GM18517 (cell line): Measurements from ENCODE around the gene EDARADD.

ENCODE experiments used
- ATAC-seq: cut with Tn5 transposase; IDR thresholded peaks from one replicate; pipeline ENCODE4 v1.9.1; 2021; ENCODE audit warnings: mild to moderate bottlenecking, moderate library complexity; ENCODE audit not compliant: unreplicated experiment

Gene EDARADD

GRCh38 chr1:236511735-236512418 lies 117.8 kb downstream of the EDARADD start:
- ATAC-seq, result no peak

DNA sequence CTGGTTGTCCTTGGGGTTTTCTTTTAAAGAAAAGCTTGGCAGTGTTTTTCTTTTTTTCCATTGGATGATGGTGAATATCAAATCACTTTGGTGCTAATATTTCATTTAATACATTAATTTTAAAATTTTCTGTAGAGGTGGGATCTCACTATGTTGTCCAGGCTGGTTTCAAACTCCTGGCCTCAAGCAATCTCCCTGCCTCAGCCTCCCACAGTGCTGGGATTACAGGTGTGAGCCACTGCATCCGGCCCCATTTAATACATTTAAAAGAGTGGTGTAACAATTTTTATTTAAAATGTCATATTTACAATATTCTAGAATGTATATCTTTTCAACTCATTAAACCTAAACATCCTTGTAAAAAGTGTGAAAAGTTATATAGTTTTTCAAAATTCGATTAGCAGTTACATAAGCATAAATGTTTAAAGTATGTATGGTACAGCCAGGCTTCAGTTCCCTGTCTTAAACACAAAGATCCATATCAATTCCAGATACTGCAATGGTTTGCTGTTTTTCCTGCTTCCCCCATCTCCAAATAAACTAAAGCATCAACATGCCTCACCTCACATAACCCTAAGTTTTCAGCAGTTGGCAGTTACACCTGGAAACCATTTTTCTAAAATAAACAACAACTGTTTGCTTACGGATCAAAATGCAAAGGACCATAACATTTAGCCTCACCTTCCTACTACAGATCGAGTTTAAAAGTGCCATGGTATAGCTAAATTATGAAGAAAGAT lies 120.8 kb downstream of the EDARADD start:
- ATAC-seq, result no peak

DNA sequence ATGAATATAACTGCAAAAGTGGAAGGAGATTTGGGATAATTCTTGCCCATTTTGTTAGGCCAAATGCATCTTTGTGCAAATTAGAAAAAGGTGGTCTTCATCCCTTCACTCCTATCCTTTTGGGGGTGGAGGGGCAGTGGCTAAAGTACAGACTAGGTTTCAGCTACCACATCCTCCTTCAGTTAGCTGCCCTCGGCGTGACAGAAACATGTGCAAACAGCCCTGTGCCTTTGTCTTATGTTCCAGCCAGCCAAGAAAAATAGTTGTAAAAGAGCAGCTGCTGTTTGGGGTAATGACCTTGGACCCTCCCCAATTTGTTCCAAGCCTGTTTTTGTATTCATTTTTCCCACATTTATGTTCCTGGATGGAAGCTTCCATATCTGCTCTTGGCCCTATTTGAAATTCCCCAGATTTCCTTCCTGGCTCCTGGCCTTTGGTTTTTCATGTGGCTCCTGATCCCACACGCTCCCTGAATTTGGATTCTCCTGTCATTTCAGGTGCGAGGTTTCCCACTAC lies 121.4 kb downstream of the EDARADD start:
- no peak for ATAC-seq

GRCh38 chr1:236516929-236517704 lies 123.0 kb downstream of the EDARADD start:
- no peak for ATAC-seq

GRCh38 chr1:236518322-236518721 lies 124.2 kb downstream of the EDARADD start:
- ATAC-seq, result no peak

DNA sequence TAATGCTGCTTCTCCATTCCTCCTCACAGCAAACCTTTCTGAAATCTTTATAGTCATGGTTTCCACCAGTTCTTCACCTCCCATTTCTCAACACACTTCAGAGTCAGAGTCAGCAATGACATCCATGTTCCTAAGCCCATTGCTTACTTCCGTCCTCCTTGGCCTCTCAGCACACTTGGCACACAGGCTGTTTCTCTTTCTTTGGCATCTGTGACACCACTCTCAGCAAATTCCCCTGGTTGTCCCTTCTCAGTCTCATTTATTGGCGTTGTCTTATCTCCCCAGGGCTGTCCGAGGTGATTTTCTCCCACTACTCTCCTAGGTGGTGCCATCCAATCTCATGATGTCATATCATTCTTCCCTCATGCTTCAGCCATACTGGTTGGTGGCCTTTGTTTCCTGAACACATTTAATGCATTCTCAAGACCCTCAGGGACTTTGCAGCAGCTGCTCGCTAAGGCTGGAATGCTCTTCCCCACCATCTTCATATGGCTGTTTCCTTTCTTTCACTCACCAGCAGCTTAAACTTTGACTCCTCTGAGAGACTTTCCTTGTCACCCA lies 126.4 kb downstream of the EDARADD start:
- ATAC-seq, result no peak

DNA sequence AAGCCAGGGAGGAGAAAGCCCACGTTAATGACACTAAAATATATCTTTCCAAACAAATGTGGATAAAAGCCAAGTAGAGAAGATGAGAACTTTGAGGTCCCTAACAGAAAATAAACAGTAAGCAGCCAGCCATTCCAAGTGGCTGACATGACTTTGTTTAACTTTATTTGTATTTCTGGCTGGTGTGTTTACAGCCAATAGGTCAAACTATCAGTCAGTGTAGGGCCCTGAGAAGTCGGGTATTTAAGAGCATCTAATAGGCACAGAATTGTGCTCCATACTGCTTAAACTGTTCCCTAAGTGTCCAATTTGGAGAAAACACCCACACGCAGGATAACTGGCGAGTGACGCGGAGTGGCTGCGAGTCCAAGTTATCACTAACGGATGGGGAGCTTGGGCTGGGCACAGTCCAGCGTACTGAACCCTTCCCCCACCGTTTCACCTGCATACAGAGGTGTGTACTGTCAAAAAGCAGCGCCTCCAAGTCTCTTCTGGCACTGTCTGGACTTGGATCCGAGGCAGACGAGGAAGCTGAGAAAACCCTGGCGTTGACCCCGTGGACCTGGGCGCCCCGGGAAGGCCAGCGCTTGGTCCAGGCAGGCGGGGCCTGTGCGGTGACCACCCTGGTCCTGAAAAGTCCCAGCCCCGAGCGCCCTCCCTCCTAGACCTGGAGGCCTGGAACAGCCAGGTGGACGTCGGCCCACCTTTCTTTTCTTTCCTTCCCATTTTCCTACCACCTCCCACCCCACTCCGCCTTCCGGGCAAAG lies 129.0 kb downstream of the EDARADD start:
- ATAC-seq, result no peak

DNA sequence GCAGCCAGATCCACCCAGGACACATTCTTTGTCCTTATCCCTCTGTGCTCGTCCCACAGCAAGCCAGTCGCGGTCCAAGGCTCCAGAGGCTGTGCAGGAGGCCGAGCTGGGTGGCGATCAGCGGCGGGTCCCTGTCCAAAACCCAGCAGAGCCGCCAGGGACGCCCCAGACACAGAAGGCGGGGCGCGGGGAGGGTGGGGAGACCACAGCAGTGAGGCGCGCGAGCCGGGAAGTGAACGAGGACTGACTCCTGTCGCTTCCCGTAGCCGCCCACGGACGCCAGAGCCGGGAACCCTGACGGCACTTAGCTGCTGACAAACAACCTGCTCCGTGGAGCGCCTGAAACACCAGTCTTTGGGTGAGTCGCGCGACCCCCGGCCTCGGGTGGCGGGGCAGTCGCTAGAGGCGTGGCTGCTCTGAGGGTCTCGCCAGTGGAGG lies 129.6 kb downstream of the EDARADD start, which contains the start of gene LGALS8:
Gene LGALS8, plus strand, starts transcription at position 279 of the 438 bp plus-strand sequence. CDS start 2,089 bp downstream, outside the sequence.
- peak; percentile 35 for ATAC-seq

GRCh38 chr1:236524142-236524894 lies 130.2 kb downstream of the EDARADD start:
- ATAC-seq, result peak; percentile 96

- no peak for ATAC-seq
Measured at GRCh38 chr1:236524895-236525184, 130.8 kb downstream of the EDARADD start.

- no peak for ATAC-seq
Measured at GRCh38 chr1:236526079-236526478, 132.0 kb downstream of the EDARADD start.

GRCh38 chr1:236530286-236530685 lies 136.2 kb downstream of the EDARADD start:
- ATAC-seq, result no peak

DNA sequence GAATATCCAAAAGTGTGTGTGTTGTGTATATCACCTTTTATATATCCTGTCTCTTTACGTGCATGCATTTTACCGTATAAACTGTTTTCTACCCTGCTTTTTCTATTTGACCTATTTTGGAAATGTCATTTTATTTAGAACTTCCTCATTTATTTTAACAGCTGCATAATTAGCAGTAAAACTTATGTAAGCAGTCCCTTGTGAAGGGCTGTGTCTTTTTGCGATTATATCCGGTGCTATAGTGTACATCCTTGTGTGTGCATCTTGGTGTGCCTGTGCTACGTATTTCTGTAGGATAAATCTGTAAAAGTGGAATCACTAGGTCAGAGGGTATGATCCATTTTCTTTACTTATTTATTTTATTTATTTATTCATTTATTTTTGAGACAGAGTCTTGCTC lies 136.9 kb downstream of the EDARADD start:
- no peak for ATAC-seq

GRCh38 chr1:236532850-236533249 lies 138.8 kb downstream of the EDARADD start:
- no peak for ATAC-seq

- no peak for ATAC-seq
Measured at GRCh38 chr1:236534151-236534651, 140.1 kb downstream of the EDARADD start.
